GM18867 (cell line): ENCODE data around the gene CD101.

Experiments
- ATAC-seq: cut with Tn5 transposase; IDR thresholded peaks from one replicate; pipeline ENCODE4 v1.9.1; 2021; ENCODE audit warnings: mild to moderate bottlenecking, moderate library complexity; ENCODE audit not compliant: unreplicated experiment

The CD101 gene

DNA sequence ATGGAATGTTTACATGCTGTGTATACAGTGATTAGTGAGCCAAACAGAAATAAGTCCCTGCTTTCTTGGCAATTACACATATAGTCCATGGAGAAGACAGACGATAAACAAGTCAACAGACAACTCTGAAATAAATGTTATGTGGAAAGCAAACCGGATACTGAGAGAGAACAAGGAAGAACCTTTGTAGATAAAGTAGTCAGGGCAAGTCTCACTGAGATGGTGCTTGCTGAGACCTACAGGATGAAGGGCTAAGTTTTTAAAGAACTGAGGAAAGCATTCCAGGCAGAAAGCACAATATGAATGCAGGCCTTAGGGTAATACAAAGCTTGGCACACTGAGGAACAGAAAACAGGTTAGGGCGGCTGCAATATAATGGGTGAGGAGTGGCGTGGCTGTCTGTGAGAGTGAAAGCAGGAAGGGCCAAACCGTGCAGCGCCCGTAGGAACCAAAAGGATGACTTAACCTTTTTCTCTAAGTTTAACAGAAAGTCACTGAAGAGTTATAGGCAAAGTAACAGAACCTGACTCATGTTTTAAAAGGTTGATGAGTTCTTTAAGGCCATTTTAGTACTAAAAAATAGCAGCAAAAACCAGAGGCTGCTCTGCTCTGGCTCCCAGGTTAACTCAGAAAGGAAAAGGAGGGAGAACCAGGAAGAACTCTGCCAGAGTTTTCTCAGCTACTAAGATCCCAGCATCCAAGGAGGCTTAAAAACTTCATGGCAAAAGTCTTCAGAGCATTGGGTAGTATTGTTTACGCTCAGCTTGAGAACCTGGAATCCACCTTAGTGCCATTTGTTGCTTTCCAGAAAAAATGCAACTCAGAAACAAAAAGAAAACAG lies 49.9 kb downstream of the CD101 start:
- ATAC-seq: peak; percentile 92

GRCh38 chr1:117054068-117054467 lies 52.5 kb downstream of the CD101 start:
- no peak for ATAC-seq

DNA sequence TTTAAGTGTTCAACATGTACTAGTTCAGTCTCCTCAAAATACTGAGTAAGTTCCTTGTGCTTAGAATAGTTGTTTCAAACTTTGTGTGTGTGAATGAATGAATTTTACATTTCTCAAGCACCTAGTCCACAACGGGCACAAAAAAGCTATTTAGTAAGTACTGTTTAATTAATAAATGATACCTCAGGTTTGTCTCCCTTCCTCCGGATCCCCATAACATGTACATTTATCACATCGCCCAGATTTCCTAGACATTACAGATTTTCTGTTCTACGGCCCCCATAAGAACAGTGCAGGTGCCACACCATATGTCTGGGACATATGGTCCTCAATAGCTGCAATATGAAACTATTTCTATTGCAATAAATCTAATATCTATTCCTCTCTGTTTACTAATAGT lies 57.2 kb downstream of the CD101 start:
- no peak for ATAC-seq

- ATAC-seq: peak; percentile 33
These were observed 57.7 kb downstream of the CD101 start for GRCh38 chr1:117059334-117059677.

DNA sequence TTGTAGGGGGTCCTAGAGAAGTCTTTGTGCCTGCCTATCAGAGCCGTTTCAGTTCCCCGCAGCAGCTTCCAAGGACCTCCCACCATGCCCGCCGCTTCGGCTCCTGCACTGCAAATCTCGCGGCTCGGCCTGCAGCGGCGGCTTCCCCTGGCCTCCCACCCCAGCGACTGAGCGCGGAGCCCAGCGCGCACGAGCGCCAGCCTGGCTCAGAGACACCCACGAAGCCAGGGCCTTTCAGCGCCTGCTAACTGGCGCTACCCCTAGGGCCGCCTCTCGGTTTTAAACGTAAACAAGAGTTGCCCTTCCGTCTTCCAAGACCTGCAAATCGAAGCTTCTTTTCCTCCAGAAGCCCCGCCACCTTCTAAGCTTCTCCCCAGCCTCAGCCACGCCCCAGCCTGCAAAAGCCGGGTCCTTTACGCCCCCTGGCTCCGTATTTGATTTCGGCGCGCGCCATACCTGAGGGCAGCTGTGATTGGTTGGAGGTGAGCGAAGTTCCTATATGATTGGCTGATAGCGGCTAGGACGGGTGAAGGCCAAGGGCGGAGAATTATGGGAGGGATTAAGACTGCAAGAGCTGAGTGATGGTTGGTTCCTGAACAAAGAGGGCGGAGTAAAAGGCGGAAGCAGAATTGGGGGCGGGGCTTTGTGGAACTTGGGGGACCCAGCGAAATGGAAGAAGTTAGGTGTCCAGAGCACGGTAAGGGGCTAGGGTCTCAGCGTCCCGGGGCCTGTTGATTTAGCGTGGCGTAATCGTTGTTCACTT lies 58.3 kb downstream of the CD101 start, which contains the start of gene TTF2:
TSS of gene TTF2 (plus strand) at position 649 of the 763 bp plus-strand sequence. CDS start at position 670, 21 bp downstream.
- ATAC-seq: peak; percentile 91

DNA sequence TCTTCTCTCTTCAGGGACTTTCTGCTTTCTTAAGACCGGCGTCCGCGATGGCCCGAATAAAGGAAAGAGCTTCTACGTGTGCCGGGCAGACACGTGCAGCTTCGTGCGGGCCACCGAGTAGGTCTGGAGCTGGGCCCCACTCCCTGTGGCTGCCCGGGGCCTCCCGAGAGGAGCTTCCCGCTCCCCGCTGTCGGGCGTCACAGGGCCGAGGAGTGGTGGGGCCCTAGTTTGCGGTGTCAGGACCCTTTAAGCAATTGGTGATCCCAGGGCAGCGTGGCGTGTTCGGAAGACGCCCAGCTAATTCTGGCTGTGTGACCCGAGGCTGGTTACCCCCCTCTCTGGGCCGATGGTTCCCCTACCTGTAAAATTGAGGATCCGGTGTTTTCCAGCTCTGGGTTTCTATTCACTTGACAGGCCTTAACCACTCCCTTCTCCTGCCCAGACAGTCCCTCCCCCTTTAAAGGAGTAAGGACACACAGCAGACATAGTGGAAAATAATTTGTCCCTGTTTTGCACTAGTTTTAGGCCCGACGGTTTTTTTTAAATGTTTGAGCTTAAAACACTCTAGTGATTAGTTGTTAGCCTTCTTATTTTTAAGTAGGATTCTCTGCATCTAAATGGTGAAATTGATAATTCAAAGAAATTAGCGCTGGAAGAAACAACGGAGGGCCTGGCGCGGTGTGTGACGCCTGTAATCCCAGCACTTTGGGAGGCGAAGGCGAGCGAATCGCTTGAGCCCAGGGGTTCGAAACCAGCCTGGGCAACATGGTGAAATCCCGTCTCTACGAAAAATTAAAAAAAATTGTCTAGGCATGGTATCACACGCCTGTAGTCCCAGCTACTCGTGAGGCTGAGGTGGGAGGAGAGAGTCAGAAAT lies 59.1 kb downstream of the CD101 start:
- ATAC-seq: peak; percentile 8

DNA sequence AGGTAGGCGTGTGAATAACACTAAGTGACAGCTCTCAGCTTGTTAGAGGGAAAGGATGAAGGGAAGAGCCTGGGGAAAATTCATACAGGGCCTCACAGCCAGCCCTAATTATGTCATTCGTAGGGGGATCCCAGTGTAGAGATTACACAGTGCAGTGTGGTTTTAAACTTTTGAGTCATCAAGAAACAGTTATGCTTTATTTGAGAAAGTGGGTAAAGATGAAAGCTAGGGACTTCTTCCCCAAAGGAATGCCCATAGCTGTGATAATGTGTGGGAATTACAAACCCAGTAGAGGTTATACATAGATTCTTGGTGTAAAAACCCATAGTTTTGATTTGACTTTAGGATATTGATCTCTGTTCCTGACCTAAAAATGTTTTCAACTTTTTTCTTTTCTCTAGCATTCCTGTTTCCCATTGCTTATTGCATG lies 60.4 kb downstream of the CD101 start:
- ATAC-seq: peak; percentile 18

DNA sequence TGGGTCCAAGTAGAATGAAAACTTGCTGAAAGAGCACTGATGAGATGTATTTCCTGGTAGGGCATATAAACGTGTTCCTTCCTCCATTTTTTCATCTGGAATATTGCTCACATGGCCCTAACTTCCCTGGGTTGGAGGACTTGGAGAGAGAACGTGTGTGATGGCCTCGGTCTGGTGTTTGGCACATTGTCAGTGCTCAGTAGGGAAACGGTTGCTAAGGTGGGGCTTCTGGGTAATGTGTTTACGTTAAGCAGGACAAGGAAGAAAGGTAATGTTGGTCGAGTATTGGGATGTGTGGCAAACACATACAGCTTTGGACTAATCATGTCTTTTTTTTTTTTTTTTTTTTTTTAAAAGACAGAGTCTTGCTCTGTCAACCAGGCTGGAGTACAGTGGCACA lies 64.8 kb downstream of the CD101 start:
- ATAC-seq: no peak

- peak; percentile 63 for ATAC-seq
These were observed 66.2 kb downstream of the CD101 start for GRCh38 chr1:117067533-117068370.

GRCh38 chr1:117068580-117068979 lies 67.0 kb downstream of the CD101 start:
- no peak for ATAC-seq

DNA sequence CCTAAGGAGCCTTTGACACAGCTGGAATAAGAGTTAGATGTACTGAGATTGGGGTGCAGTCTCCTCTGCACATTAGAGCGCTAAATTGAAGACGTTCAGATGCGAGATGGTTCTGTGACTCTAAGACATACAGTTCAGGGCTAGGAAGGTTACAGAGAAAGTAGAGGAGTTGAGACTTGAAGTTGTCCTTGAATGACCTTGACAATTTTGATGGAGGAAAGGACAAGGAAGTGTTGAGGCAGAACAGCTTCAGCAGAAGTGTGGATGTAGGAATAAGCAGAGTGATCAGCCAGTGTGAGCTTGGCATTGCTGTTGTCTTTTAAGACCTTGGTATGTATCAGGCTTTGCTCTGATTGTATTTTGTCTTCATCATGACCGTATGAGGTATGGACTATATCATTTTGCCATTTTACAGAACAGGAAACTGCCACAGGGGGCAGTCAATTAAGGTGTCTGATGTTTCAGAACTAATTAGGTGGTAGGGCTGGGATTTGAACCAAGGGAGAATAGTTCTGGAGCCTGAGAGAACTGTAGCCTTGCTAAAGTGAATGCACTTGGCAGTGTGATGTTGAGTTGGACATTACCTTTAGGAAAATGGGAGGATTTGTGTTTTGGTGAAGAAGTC lies 67.8 kb downstream of the CD101 start:
- no peak for ATAC-seq

- no peak for ATAC-seq
These were observed 68.6 kb downstream of the CD101 start for GRCh38 chr1:117070124-117070523.

- no peak for ATAC-seq
These were observed 75.1 kb downstream of the CD101 start for GRCh38 chr1:117076648-117077047.

DNA sequence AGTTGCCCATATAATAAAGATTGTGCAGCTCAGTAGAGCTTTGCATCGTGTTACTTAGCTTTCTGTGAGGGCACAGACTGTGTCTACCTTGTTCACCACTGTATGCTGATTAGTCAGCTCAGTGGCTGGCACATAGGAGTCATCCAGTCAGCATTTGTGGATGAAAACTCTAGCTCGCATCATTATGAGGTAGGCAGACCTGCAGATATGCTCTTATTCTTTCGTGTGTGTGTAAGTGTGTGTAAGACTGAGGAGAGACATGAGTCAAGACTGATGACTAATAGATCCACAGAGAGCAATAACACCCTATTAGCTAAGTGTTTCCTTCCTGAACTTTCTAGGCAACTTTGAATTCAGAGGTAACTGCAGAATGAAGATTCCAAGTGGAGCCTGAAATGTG lies 75.7 kb downstream of the CD101 start:
- ATAC-seq: no peak

DNA sequence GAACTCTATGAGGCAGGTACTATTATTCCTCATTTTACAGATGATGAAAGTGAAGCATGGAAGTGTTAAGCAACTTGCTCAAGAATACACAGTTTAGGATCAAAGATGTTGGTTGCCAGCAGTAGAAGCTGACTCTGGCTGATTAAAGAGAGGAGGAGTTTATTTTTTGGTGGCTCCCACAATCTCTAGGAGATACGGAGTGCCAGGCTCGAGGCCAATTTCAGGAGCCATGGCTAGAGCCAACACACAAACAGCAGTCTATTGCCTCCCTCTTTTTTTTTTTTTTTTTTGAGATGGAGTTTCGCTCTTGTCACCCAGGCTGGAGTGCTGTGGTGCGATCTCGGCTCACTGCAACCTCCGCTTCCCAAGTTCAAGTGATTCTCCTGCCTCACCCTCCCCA lies 78.2 kb downstream of the CD101 start:
- no peak for ATAC-seq

DNA sequence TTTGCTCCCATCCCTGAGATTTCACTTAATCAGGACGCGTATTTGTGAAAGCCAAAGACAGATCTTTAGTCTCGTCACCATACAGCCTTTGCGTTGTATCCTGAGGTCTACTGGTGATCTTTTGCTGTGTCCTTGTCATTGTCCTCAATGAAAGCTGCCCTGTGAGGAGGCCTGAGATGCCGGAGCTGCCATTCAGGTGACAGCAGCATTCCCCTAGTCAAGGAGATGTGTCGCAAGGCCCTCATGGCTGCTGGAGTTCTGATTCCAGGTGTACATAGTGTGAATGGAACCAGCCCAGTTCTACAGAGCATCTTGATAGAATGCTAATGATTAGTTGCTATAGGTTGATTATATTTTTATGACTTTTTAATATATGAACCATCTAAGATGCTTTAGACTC lies 82.7 kb downstream of the CD101 start:
- ATAC-seq: no peak
